ENCODE data around the gene FANCE. TPM values are rescaled to one million over a fixed set of nuclear protein-coding genes. Genes with fewer than 3 reads are reported as not detected.

FANCE gene
- total RNA-seq, 2 experiments from 2014 or later = 11.7 to 13.0 TPM

GRCh38 chr6:35454391-35455110, 2.4 kb downstream of the FANCE start:
- CTCF ChIA-PET = interaction anchor here (0.6 to 7.0 kb wide), 5 partner anchors 12 to 280 kb away, joined by 3 to 65 read pairs (median 4); partner anchors contain the start of genes PPARD and RPL10A
- peaks cover 17% of the 10 kb centered on the region for H3K36me3 Mint-ChIP-seq (ENCODE audit: low read depth)
- H3K4me1 Mint-ChIP-seq = peaks cover 42% of the 10 kb centered on the region
- peaks cover 9% of the 10 kb centered on the region for H3K27me3 Mint-ChIP-seq
- no peaks in the 10 kb centered on the region for H3K9me3 Mint-ChIP-seq
- no peak for DNase-seq
- POLR2A ChIA-PET = interaction anchor here (0.7 kb wide), 1 partner anchor 151 kb away, joined by 5 read pairs; no protein-coding TSS in a partner anchor
- peak overlapping the region; percentile 26 for H3K4me3 Mint-ChIP-seq
- H3K27ac Mint-ChIP-seq = no peak overlapping the region

- Mint-ChIP-seq H3K9me3 (no peaks in the 10 kb centered on the region), H3K27ac (no peak overlapping the region), H3K36me3 (ENCODE audit: low read depth) (peaks cover 28% of the 10 kb centered on the region), H3K4me1 (peaks cover 27% of the 10 kb centered on the region), H3K27me3 (no peaks in the 10 kb centered on the region), H3K4me3 (no peak overlapping the region)
- ChIA-PET CTCF (interaction anchor here (0.6 to 2.0 kb wide), 6 partner anchors 9 to 169 kb away, joined by 3 to 9 read pairs (median 5); partner anchors contain the start of gene RPL10A), POLR2A (no interaction called here)
- no peak for DNase-seq
Measured at GRCh38 chr6:35457907-35458306, 5.8 kb downstream of the FANCE start.

GRCh38 chr6:35461270-35461669, 9.1 kb downstream of the FANCE start:
- no peak overlapping the region for H3K27ac Mint-ChIP-seq

DNA sequence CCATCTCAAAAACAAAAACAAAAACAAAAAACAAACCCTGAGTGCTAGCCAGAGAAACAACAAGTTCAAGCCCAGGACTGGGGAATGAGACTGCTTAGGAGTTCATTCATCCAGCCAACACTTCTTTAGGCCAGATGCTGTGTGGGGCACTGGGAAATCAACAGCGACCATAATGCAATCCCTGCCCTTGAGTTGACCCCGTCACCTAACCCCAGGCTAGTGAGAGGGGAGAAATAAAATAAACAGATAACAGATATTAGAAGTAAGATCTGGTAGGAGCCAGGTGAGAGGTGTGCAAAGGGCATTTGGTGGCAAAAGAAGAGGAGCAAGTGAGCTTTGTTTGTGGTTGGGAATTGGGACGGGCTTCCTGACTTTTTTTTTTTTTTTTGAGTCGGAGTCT, 11.2 kb downstream of the FANCE start:
- CTCF ChIA-PET = interaction anchor here (1.2 to 1.3 kb wide), 2 partner anchors 121 to 166 kb away, joined by 3 to 5 read pairs; no protein-coding TSS in a partner anchor
- H3K36me3 Mint-ChIP-seq (ENCODE audit: low read depth) = peaks cover 45% of the 10 kb centered on the region
- POLR2A ChIA-PET = no interaction called here
- no peaks in the 10 kb centered on the region for H3K9me3 Mint-ChIP-seq
- H3K27me3 Mint-ChIP-seq = no peaks in the 10 kb centered on the region
- peaks cover 9% of the 10 kb centered on the region for H3K4me1 Mint-ChIP-seq
- no peak overlapping the region for H3K27ac Mint-ChIP-seq
- DNase-seq = no peak
- H3K4me3 Mint-ChIP-seq = no peak overlapping the region

More at GRCh38 chr6:35461270-35461669, 9.1 kb downstream of the FANCE start:
- ChIA-PET POLR2A (no interaction called here), CTCF (no interaction called here)
- no peak for DNase-seq
- no peaks in the 10 kb centered on the region for H3K27me3 Mint-ChIP-seq
- peaks cover 32% of the 10 kb centered on the region for H3K36me3 Mint-ChIP-seq (ENCODE audit: low read depth)
- no peaks in the 10 kb centered on the region for H3K9me3 Mint-ChIP-seq
- no peak overlapping the region for H3K4me3 Mint-ChIP-seq
- H3K4me1 Mint-ChIP-seq = no peaks in the 10 kb centered on the region

DNA sequence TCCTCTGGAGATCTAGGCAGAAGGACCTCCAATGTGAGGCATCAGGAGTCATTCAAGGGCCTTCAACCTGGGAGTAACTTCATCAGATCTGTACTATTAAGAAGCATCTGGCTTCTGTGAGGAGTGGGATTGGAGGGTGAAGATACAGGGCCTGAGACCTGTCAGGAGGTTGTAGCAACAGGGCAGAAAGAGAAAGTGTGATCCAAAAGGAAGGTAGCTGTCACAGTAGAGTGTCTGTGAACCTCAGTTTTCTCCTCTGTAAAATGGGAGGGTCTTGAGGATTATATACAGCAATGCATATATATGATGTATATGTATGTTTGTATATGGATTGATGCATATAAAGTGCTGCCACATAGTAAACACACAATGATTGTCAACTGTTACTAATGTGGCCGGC, 13.5 kb downstream of the FANCE start:
- Mint-ChIP-seq H3K27me3 (no peaks in the 10 kb centered on the region), H3K4me1 (peaks cover 23% of the 10 kb centered on the region), H3K9me3 (no peaks in the 10 kb centered on the region), H3K27ac (no peak overlapping the region), H3K4me3 (no peak overlapping the region), H3K36me3 (ENCODE audit: low read depth) (peaks cover 60% of the 10 kb centered on the region)
- CTCF ChIA-PET = interaction anchor here (0.7 to 3.2 kb wide), 11 partner anchors 10 to 168 kb away, joined by 3 to 21 read pairs (median 4); partner anchors contain the start of genes DEF6, FANCE and PPARD
- POLR2A ChIA-PET = no interaction called here
- no peak for DNase-seq

- Mint-ChIP-seq H3K36me3 (ENCODE audit: low read depth) (peaks cover 67% of the 10 kb centered on the region), H3K4me3 (peak within 1 kb of the TSS; percentile 91), H3K4me1 (peaks cover 42% of the 10 kb centered on the region), H3K9me3 (no peaks in the 10 kb centered on the region), H3K27me3 (no peaks in the 10 kb centered on the region), H3K27ac (peak within 1 kb of the TSS; percentile 100)
- POLR2A ChIA-PET = no interaction called here
- peak; percentile 98 for DNase-seq
- CTCF ChIA-PET = interaction anchor here (0.6 to 3.2 kb wide), 27 partner anchors 9 to 415 kb away, joined by 3 to 21 read pairs (median 4); partner anchors contain the start of genes FANCE and PPARD
Measured at GRCh38 chr6:35468181-35468979, 16.2 kb downstream of the FANCE start, which contains the start of gene RPL10A. TSS of gene RPL10A (plus strand) at chr6:35468401. CDS start at chr6:35468435, 34 bp downstream.

DNA sequence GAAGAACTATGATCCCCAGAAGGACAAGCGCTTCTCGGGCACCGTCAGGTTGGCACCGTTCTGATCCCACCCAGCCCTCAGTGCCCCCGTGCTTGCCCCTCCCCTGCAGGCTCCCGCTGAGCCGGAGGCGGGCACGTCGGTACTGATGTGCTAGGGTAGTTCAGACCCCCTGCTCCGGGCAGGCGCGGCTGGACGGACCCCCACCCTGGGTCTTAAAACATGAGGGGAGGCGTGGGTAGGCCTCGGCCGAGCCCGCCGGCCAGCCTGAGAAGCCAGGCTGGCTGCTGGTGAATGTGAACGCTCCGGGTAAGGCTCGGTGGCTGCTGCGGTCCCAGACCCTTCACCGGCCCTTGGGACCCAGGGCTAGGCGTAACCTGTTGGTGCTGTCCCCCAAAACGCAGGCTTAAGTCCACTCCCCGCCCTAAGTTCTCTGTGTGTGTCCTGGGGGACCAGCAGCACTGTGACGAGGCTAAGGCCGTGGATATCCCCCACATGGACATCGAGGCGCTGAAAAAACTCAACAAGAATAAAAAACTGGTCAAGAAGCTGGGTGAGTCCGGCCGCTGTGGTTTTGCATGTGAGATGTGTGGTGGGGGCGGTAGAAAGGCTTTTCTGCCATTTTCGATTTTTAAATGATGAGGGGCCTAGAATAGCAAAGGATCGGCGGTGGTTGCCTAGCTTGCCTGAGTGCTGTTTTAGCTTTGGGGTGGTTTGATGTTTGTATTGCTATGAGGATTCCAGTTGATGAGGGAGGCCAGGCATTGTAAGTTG, 17.0 kb downstream of the FANCE start:
- Mint-ChIP-seq H3K4me1 (peaks cover 42% of the 10 kb centered on the region), H3K27ac (peak overlapping the region; percentile 100), H3K36me3 (ENCODE audit: low read depth) (peaks cover 65% of the 10 kb centered on the region), H3K4me3 (peak overlapping the region; percentile 91), H3K27me3 (no peaks in the 10 kb centered on the region), H3K9me3 (no peaks in the 10 kb centered on the region)
- DNase-seq = no peak
- ChIA-PET CTCF (interaction anchor here (0.6 to 3.2 kb wide), 13 partner anchors 8 to 203 kb away, joined by 3 to 21 read pairs (median 4); partner anchors contain the start of gene PPARD), POLR2A (interaction anchor here (0.5 kb wide), 1 partner anchor 122 kb away, joined by 5 read pairs; no protein-coding TSS in a partner anchor)

- peaks cover 45% of the 10 kb centered on the region for H3K4me1 Mint-ChIP-seq
- H3K4me3 Mint-ChIP-seq = peak overlapping the region; percentile 91
- no peak for DNase-seq
- ChIA-PET POLR2A (no interaction called here), CTCF (interaction anchor here (1.1 to 1.2 kb wide), 3 partner anchors 10 to 124 kb away, joined by 3 to 5 read pairs (median 3); no protein-coding TSS in a partner anchor)
- no peaks in the 10 kb centered on the region for H3K9me3 Mint-ChIP-seq
- H3K36me3 Mint-ChIP-seq (ENCODE audit: low read depth) = peaks cover 65% of the 10 kb centered on the region
- peak overlapping the region; percentile 100 for H3K27ac Mint-ChIP-seq
- no peaks in the 10 kb centered on the region for H3K27me3 Mint-ChIP-seq
Measured at GRCh38 chr6:35469751-35470662, 17.9 kb downstream of the FANCE start.

DNA sequence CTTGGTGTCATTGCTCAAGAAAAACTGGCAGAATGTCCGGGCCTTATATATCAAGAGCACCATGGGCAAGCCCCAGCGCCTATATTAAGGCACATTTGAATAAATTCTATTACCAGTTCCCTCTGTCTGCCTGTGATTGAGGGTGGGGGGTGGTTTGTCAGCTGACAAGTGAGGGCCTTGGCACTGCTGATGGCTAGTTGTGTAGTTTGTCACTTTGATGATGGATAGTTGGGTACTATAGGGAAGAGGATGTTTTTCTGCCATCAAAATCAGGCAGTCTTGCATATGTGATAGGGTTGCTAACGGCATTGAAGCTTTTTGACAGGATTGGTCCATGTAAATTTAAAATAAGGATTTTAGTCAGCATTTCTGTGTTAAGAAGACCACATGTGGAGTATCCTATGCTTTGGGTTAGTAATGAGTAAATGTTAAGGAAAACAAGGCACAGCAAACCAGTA, 18.6 kb downstream of the FANCE start:
- no peaks in the 10 kb centered on the region for H3K9me3 Mint-ChIP-seq
- H3K36me3 Mint-ChIP-seq (ENCODE audit: low read depth) = peaks cover 62% of the 10 kb centered on the region
- peak overlapping the region; percentile 91 for H3K4me3 Mint-ChIP-seq
- DNase-seq = no peak
- ChIA-PET POLR2A (no interaction called here), CTCF (interaction anchor here (1.0 to 1.2 kb wide), 2 partner anchors 11 to 12 kb away, joined by 4 to 5 read pairs; no protein-coding TSS in a partner anchor)
- H3K4me1 Mint-ChIP-seq = peaks cover 45% of the 10 kb centered on the region
- H3K27ac Mint-ChIP-seq = peak overlapping the region; percentile 47
- no peaks in the 10 kb centered on the region for H3K27me3 Mint-ChIP-seq

DNA sequence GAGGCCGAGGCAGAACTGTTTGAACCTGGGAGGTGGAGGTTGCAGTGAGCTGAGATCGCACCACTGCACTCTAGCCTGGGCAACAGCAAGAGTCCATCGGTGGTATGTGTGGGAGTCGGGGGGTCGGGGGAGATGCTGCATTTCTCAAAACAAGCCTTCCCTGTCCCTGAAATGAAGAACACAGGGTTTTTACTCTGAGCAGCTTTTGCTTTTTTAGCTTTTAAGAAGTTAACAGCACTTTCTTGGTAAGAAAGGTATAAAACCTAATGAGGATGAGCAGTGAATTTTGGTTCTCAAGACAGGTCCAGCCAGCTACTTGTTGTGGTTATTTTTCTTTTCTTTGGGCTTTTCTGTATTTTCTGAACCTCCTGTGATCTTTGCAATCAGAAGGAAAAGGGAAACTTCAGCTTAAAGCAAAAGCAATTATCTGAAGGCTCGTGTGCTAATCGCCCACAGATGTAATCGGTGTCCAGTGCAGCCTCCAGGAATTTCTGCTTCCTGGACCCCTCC, 19.8 kb downstream of the FANCE start:
- H3K9me3 Mint-ChIP-seq = no peaks in the 10 kb centered on the region
- peaks cover 52% of the 10 kb centered on the region for H3K36me3 Mint-ChIP-seq (ENCODE audit: low read depth)
- peaks cover 48% of the 10 kb centered on the region for H3K4me1 Mint-ChIP-seq
- ChIA-PET POLR2A (no interaction called here), CTCF (interaction anchor here (1.0 to 1.4 kb wide), 4 partner anchors 11 to 175 kb away, joined by 3 to 5 read pairs (median 4); partner anchors contain the start of gene DEF6)
- H3K27me3 Mint-ChIP-seq = no peaks in the 10 kb centered on the region
- H3K27ac Mint-ChIP-seq = peak overlapping the region; percentile 50
- peak overlapping the region; percentile 91 for H3K4me3 Mint-ChIP-seq
- DNase-seq = no peak
